Non-pigmented ciliary epithelial cell (primary cell): ENCODE measurements around the gene GRP.

Source experiments
- DNase-seq: peaks from one replicate; pipeline ENCODE4 v3.0.0-alpha.2; 2010; ENCODE audit warnings: low read depth

GRP gene

GRCh38 chr18:59267503-59268126 is 47.7 kb downstream of the GRP start:
- no peak for DNase-seq

GRCh38 chr18:59268127-59268720 is 48.3 kb downstream of the GRP start:
- DNase-seq, result no peak

DNA sequence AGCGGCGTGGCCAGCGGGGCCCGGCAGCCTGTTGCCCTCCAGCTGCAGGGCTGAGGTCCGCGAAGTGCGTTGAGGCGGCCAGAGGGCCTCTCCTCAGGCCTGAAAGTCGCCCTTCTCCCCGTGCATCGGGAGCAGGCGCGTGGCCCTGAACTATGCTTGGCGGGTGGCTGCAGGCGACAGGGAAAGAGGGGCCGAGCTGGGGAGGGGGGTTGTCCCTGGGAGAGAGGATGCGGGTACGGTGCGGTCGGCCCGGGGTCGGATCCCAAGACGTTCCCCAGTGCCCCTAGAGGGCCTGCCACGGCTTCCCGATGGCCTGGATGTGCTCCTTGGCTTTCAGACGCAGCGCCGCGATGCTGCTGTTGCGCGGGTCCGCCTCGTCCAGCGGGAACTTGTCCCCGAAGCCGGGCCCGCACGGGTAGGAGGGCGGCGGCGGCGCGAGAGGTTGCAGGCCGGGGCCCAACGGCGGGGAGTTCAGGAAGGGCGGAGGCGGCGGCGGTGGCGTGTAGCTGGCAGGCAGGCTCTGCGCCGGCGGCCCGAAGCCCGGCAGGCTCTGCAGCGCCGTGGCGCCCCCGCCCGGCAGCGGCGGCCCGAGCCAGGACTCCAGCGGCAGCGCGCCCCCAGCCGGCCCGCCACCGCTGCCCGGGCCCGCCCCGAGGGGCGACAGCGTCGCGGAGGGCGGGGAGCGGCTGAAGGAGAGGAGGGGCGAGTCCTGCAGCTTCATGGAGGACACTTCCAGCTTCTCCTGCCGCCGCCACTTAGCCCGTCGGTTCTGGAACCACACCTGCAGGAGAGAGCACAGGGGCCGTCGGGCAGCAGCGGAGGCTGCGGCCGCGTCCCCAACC is 49.0 kb downstream of the GRP start:
- DNase-seq, result no peak

- DNase-seq, result no peak
Observed at GRCh38 chr18:59269563-59270119, 49.7 kb downstream of the GRP start.

DNA sequence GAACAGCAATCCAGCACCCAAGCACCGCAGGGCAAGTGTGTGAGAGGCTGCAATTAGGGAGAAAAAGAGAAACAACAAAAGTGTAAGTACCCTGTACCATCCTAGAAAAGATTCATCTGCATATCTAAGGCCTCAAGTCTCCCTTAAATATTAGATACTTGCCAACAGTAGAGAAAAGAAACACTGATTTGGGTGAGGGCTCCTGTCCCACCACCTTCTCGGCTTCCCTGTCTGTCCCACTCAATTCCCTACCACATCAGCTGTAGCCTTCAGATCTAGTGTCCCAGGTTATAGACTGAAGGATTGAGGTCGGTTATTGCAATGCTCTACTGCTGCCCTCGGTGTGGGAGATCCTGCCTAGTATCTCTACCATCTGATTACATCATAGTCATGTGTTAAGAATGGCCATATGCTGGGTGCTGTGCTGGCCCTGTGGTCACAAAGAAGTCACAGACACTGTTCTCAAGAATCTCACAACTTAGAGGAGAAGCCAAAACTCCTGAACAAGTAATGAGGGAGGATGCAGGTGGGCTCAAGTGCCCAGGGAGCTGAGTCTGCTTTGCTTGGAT is 50.8 kb downstream of the GRP start:
- no peak for DNase-seq

GRCh38 chr18:59271606-59272220 is 51.8 kb downstream of the GRP start:
- no peak for DNase-seq

- DNase-seq, result no peak
Observed at GRCh38 chr18:59272221-59272888, 52.4 kb downstream of the GRP start.

GRCh38 chr18:59272891-59273758 is 53.2 kb downstream of the GRP start, which contains the start of gene RAX:
TSS of gene RAX (minus strand) at chr18:59273454. CDS start at chr18:59273206, 248 bp downstream.
- DNase-seq, result no peak

GRCh38 chr18:59273759-59274532 is 54.0 kb downstream of the GRP start:
- DNase-seq, result no peak

DNA sequence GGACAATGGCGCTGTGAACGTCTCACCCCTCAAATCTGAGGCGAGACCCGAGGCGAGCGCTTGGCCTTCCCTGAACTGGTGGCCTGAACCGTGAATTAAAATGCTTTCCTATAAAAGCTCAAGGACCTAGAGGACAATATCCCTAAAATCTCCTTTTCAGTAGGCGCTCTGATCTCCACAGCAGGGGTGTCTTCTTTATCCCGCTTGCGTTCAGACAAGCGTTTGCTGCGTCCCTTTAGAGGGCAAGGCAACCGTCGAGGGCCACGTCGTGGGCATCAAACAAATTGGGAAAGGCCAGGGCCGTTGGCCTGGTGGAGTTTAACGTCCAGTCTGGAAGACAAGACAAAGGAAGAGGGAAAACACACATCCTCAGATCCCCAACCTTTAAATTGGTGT is 54.6 kb downstream of the GRP start:
- no peak for DNase-seq

DNA sequence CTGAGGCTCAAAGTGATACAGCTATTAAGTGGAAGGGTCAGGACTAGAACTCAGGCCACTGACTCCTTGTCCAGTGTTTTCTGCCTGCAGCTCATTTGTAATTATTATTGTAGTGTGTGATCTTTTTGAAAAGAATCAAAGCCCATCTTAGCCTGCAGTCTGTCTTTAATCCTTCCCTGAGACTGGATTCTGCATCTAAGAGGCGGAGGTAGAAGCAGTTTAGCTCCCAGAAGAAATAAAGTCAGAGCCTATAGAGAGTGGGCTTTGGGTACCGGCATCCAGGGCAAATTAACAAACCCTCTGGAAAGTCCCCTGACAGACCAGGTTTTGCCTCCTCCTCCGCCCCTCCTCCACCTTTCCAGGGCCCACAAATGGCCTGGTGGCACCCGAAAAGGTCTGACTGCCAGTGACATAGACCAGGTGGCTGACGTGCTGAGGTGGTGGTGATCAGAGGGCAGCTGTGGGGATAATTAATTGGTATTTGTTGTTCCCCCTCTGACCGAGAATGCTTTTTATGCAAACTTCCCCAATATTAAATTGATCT is 55.5 kb downstream of the GRP start:
- no peak for DNase-seq

GRCh38 chr18:59276047-59276446 is 56.1 kb downstream of the GRP start:
- DNase-seq, result no peak

DNA sequence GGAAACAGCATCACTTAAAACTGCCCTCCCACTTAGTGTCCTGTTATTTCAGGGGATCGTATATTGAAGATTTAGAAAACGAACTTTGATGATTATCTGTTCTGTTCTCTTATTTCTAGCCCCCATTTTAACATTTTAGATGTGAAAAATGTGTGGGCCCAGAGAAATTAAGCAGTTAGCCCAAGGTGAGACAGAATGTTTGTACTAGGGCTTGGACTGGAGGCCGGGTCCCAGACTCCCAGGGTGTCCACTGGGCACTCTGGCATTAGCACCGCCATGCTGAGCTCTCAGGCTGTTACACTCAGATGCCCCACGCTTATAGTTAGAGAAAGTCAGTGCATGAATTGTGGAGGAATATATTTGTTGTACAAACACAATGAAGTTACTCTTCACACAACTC is 58.8 kb downstream of the GRP start:
- no peak for DNase-seq

- DNase-seq, result no peak
Observed at GRCh38 chr18:59279193-59279592, 59.2 kb downstream of the GRP start.

DNA sequence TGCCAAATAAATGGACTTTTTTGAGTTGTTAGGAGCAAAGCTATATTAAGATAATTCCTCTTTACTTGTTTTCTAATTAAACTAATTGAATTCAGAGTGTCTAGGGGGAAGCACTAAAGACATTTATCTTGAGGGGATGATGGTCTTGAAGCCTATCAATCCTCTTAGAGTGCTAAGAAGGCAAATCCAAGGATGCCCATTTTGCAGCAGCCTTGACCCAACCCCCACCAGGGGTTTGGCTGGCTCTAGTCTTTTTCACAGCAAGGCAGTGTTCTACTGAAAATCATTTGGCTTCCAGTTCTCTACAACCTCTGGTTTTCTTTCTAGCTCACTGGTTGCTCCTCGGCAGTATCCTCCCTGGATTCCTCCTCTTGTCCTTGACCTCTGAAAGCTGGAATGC is 59.8 kb downstream of the GRP start:
- no peak for DNase-seq
